Neural cell (in vitro differentiated cells): ENCODE results near the gene GPC5.

Experiments
- CTCF ChIP-seq: fragments of 450-650 bp; IDR thresholded peaks from 2 replicates; pipeline ENCODE4 v1.5.1; 2014; ENCODE audit warnings: antibody characterized with exemption, mild to moderate bottlenecking, moderate library complexity; ENCODE audit not compliant: poor library complexity, severe bottlenecking
- EZH2 ChIP-seq: fragments of 200-600, 300-800 bp; shearing (Covaris generic), sonication (generic); IDR thresholded peaks from 2 replicates; pipeline ENCODE4 v1.6.1; 2014; ENCODE audit warnings: antibody characterized with exemption, low read length, borderline replicate concordance, mild to moderate bottlenecking; ENCODE audit not compliant: insufficient read depth, poor library complexity, severe bottlenecking

DNA sequence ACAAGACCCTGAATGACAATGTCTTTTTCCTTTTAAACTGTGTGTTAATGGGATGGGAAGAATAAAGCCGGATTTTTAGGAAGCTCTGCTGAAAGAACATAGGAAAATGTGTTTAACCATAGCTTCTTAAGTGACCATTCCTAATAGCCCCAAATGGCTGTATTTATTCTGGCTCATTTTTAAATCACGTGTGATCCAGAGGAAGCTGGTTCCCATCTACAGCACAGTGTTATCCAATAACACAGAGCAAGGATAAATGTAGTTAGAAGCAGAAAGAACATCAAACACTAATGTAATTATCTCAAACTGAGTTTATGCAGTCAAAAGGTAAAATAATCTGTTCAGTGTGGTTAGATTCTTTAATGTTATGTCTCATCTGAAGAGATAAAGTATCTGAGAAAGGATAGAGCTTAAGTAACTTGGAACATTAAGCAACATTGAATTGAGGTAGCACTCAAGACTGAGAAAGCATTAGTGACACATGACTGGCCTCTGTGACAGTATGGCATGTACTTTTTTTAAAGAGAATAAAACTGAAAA lies 853.3 kb downstream of the GPC5 start:
- no peak for TF ChIP-seq EZH2
- no peak for TF ChIP-seq CTCF
